HCT116 (cell line): ENCODE data around the gene CLDN2. TPM values are rescaled to one million over a fixed set of nuclear protein-coding genes. Genes with fewer than 3 reads are reported as not detected.
A peak's percentile ranks its signal among the peaks of the same experiment; 100 is the strongest.

Source experiments
- ATAC-seq: fragments of 200-7000 bp; cut with Tn5 transposase; 2 replicates; pipeline ENCODE4 v1.9.1; 2020; ENCODE audit warnings: mild to moderate bottlenecking, moderate library complexity
- BruUV-seq: library from RNA; stranded (reverse); fragments of 400-500 nt; replicated peaks from 2 replicates; lab custom pipeline; 2021; lab: Mats Ljungman, UMichigan
- CTCF ChIA-PET: fragments of 300-600 bp; sonication (Branson Sonifier 250); formaldehyde crosslinking; loops from one replicate; lab custom pipeline; 2021; ENCODE audit warnings: antibody characterized with exemption; lab: Charles Lee
- POLR2A ChIA-PET: fragments of 300-600, 350-600 bp; sonication (Branson Sonifier 250); formaldehyde crosslinking; loops from one replicate; lab custom pipeline; 2021; ENCODE audit warnings: antibody characterized with exemption; lab: Charles Lee
- RAD21 ChIA-PET, 2 experiments: fragments of 300-600 bp; sonication (Branson Sonifier 250); formaldehyde crosslinking; loops; one replicate each; lab custom pipeline; 2023; ENCODE audit warnings: low total read pairs in 2 of 2; ENCODE audit not compliant: uncharacterized antibody in 2 of 2, unreplicated experiment in 2 of 2, low non-redundant PET in 1 of 2; lab: Charles Lee
- DNase-seq: peaks from one replicate; pipeline ENCODE4 v3.0.0-alpha.2; 2010; ENCODE audit warnings: low read depth, low spot score
- H2AFZ ChIP-seq: fragments of 200-600 bp; shearing (Covaris generic), sonication (generic); 2 replicates; pipeline ENCODE4 v1.6.1; 2017; ENCODE audit warnings: low read depth, mixed run types, mixed read lengths, antibody characterized with exemption, low read length; ENCODE audit not compliant: poor library complexity, severe bottlenecking
- H3K27ac ChIP-seq: 2 replicates; pipeline ENCODE4 v1.5.1; 2012; ENCODE audit warnings: low read depth, low read length
- H3K27me3 ChIP-seq: fragments of 200-600 bp; sonication (generic); 2 replicates; pipeline ENCODE4 v1.6.1; 2016; ENCODE audit warnings: mixed run types, low read length, mixed read lengths; ENCODE audit not compliant: insufficient read depth
- H3K36me3 ChIP-seq, 2 experiments: fragments of 200-500 bp in 1 of 2; fragments of 200-600 bp in 1 of 2; sonication (Bioruptor generic) in 1 of 2; sonication (generic) in 1 of 2; 2 replicates each; pipeline versions ENCODE4 v1.5.1 to v1.6.1; 2014 to 2016; ENCODE audit warnings: low read length in 2 of 2, inconsistent platforms in 1 of 2, mixed read lengths in 1 of 2, mixed run types in 1 of 2; ENCODE audit not compliant: insufficient read depth in 2 of 2, control insufficient read depth in 1 of 2
- H3K4me1 ChIP-seq, 2 experiments: fragments of 200-600 bp in 1 of 2; sonication (generic) in 1 of 2; 2 replicates each; pipeline versions ENCODE4 v1.5.1 to v1.6.1; 2012 to 2017; ENCODE audit warnings: low read length in 2 of 2, inconsistent platforms in 1 of 2, mild to moderate bottlenecking in 1 of 2, mixed read lengths in 1 of 2, mixed run types in 1 of 2, moderate library complexity in 1 of 2; ENCODE audit not compliant: insufficient read depth in 2 of 2, control insufficient read depth in 1 of 2
- H3K4me2 ChIP-seq: fragments of 200-600 bp; sonication (generic); 2 replicates; pipeline ENCODE4 v1.6.1; 2017; ENCODE audit warnings: mixed run types, low read length, mixed read lengths
- H3K4me3 ChIP-seq, 2 experiments: fragments of 200-600 bp in 1 of 2; sonication (generic) in 1 of 2; replicated peaks in 1 of 2; 2 replicates each; pipeline ENCODE4 v1.5.1; 2011 to 2016; ENCODE audit warnings: low read length in 2 of 2, control low read depth in 1 of 2, low read depth in 1 of 2, mild to moderate bottlenecking in 1 of 2, mixed read lengths in 1 of 2, mixed run types in 1 of 2
- H3K79me2 ChIP-seq: fragments of 200-600 bp; sonication (generic); 2 replicates; pipeline ENCODE4 v1.6.1; 2017; ENCODE audit warnings: mild to moderate bottlenecking, mixed run types, low read length, moderate library complexity, mixed read lengths; ENCODE audit not compliant: insufficient read depth
- H3K9ac ChIP-seq: fragments of 200-600 bp; sonication (generic); 2 replicates; pipeline ENCODE4 v1.6.1; 2016; ENCODE audit warnings: low read length, mixed read lengths
- H3K9me2 ChIP-seq: fragments of 200-600 bp; sonication (generic), shearing (Covaris generic); 2 replicates; pipeline ENCODE4 v1.6.1; 2017; ENCODE audit warnings: mixed run types, mild to moderate bottlenecking, moderate library complexity; ENCODE audit not compliant: insufficient read depth
- H3K9me3 ChIP-seq, 2 experiments: fragments of 200-500 bp in 1 of 2; fragments of 200-600 bp in 1 of 2; sonication (Bioruptor generic) in 1 of 2; sonication (generic) in 1 of 2; 2 replicates each; pipeline ENCODE4 v1.6.1; 2014 to 2017; ENCODE audit warnings: low read length in 2 of 2, mixed read lengths in 2 of 2, inconsistent platforms in 1 of 2, low read depth in 1 of 2, mild to moderate bottlenecking in 1 of 2, mixed run types in 1 of 2, moderate library complexity in 1 of 2; ENCODE audit not compliant: control insufficient read depth in 1 of 2, insufficient read depth in 1 of 2
- H4K20me1 ChIP-seq: fragments of 200-600 bp; sonication (generic), shearing (Covaris generic); 2 replicates; pipeline ENCODE4 v1.6.1; 2017; ENCODE audit warnings: mixed run types, mild to moderate bottlenecking, moderate library complexity; ENCODE audit not compliant: insufficient read depth
- CBX3 ChIP-seq: IDR thresholded peaks from 2 replicates; pipeline ENCODE4 v1.6.1; 2012; ENCODE audit warnings: low read depth
- CEBPB ChIP-seq: IDR thresholded peaks from 2 replicates; pipeline ENCODE4 v1.6.1; 2012; ENCODE audit warnings: low read depth
- EGR1 ChIP-seq: IDR thresholded peaks from 2 replicates; pipeline ENCODE4 v1.6.1; 2012; ENCODE audit warnings: low read depth
- POLR2AphosphoS5 ChIP-seq: IDR thresholded peaks from 2 replicates; pipeline ENCODE4 v1.6.1; 2011; ENCODE audit warnings: mild to moderate bottlenecking, low read depth, low read length, moderate library complexity
- RAD21 ChIP-seq: IDR thresholded peaks from 2 replicates; pipeline ENCODE4 v1.6.1; 2012; ENCODE audit warnings: low read depth, mild to moderate bottlenecking
- SRF ChIP-seq: IDR thresholded peaks from 2 replicates; pipeline ENCODE4 v1.6.1; 2012; ENCODE audit warnings: low read depth
- TCF7L2 ChIP-seq: IDR thresholded peaks from 2 replicates; pipeline ENCODE4 v1.7.0; 2011; ENCODE audit warnings: borderline replicate concordance, inconsistent platforms; ENCODE audit not compliant: insufficient read depth, insufficient read length; ENCODE audit errors: extremely low read depth
- ZFX ChIP-seq: fragments of 450-650 bp; IDR thresholded peaks from 2 replicates; pipeline ENCODE4 v1.6.1; 2017
- intact Hi-C: fragments of 100-400 bp; cut with micrococcal nuclease; formaldehyde crosslinking; loops from 2 replicates; pipeline ENCODE4 v1.10.0; 2022
- total RNA-seq: library from RNA; stranded (reverse); gene quantifications from one replicate; pipeline ENCODE4 v1.2.1, GENCODE V29; 2021; ENCODE audit not compliant: unreplicated experiment
- TF ChIP-seq, protein P1 (sequence below): IDR thresholded peaks from 2 replicates; pipeline ENCODE4 v1.6.1; 2011; ENCODE audit warnings: mild to moderate bottlenecking, low read length, moderate library complexity; ENCODE audit not compliant: insufficient replicate concordance; ENCODE audit errors: extremely low read depth
- TF ChIP-seq, protein P2 (sequence below): IDR thresholded peaks from 2 replicates; pipeline ENCODE4 v1.6.1; 2012
- TF ChIP-seq, protein P3 (sequence below), 3 experiments: fragments of 200-600 bp in 1 of 3; sonication (generic) in 1 of 3; IDR thresholded peaks in 2 of 3; conservative IDR thresholded peaks in 1 of 3; 2 replicates each; pipeline ENCODE4 v1.5.1; 2012 to 2017; ENCODE audit warnings: low read depth in 2 of 3, low read length in 2 of 3, antibody characterized with exemption in 1 of 3, borderline replicate concordance in 1 of 3, control low read depth in 1 of 3, mild to moderate bottlenecking in 1 of 3, mixed read lengths in 1 of 3, mixed run types in 1 of 3, moderate library complexity in 1 of 3; ENCODE audit not compliant: insufficient read depth in 1 of 3

The CLDN2 gene
- total RNA-seq, 1 experiment from 2014 or later, result 0.10 TPM

DNA sequence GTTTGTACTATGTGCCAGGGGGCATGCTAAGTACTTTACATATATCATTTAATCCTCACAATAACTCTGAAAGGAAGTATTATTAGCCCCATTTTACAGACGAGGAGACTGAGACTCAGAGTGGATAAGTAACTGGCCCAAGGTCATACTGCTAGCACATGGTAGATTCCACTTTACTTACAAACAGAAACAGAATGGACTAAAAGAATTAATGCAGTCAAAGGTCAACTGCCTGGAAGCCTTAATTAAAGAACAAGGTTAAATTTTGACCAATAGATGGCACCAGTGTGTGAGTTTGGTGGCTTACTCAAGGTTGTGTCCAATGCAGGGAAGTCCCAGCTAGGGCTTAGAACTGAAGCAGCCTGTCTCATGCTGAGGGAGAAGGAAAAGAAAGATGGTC, 21.7 kb upstream of the CLDN2 start:
- no peaks in the 10 kb centered on the region for H3K9me2 ChIP-seq
- H3K4me3 ChIP-seq, result no peak overlapping the region
- intact Hi-C loops, result loop anchor here (10.0 kb wide), 5 partner anchors 126 to 1176 kb away; no protein-coding TSS in a partner anchor
- peak overlapping the region; percentile 78 for H2AFZ ChIP-seq
- DNase-seq, result no peak
- no peaks in the 10 kb centered on the region for H4K20me1 ChIP-seq
- POLR2A ChIA-PET, result no interaction called here
- ATAC-seq, result peak; percentile 46
- no peaks in the 10 kb centered on the region for H3K27me3 ChIP-seq
- BruUV-seq, result no TSS peak
- RAD21 ChIA-PET, result interaction anchor here (0.9 to 1.1 kb wide), 2 partner anchors 61 to 62 kb away, joined by 4 to 9 read pairs; no protein-coding TSS in a partner anchor
- peaks cover 19 to 47% of the 10 kb centered on the region in 2 experiments for H3K4me1 ChIP-seq
- TF ChIP-seq, protein P1, sequence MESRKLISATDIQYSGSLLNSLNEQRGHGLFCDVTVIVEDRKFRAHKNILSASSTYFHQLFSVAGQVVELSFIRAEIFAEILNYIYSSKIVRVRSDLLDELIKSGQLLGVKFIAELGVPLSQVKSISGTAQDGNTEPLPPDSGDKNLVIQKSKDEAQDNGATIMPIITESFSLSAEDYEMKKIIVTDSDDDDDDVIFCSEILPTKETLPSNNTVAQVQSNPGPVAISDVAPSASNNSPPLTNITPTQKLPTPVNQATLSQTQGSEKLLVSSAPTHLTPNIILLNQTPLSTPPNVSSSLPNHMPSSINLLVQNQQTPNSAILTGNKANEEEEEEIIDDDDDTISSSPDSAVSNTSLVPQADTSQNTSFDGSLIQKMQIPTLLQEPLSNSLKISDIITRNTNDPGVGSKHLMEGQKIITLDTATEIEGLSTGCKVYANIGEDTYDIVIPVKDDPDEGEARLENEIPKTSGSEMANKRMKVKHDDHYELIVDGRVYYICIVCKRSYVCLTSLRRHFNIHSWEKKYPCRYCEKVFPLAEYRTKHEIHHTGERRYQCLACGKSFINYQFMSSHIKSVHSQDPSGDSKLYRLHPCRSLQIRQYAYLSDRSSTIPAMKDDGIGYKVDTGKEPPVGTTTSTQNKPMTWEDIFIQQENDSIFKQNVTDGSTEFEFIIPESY, result no peak
- TF ChIP-seq, protein P2, sequence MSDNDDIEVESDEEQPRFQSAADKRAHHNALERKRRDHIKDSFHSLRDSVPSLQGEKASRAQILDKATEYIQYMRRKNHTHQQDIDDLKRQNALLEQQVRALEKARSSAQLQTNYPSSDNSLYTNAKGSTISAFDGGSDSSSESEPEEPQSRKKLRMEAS, result no peak
- TF ChIP-seq CBX3, result no peak
- TF ChIP-seq SRF, result no peak
- no peak for TF ChIP-seq EGR1
- TF ChIP-seq, protein P3, sequence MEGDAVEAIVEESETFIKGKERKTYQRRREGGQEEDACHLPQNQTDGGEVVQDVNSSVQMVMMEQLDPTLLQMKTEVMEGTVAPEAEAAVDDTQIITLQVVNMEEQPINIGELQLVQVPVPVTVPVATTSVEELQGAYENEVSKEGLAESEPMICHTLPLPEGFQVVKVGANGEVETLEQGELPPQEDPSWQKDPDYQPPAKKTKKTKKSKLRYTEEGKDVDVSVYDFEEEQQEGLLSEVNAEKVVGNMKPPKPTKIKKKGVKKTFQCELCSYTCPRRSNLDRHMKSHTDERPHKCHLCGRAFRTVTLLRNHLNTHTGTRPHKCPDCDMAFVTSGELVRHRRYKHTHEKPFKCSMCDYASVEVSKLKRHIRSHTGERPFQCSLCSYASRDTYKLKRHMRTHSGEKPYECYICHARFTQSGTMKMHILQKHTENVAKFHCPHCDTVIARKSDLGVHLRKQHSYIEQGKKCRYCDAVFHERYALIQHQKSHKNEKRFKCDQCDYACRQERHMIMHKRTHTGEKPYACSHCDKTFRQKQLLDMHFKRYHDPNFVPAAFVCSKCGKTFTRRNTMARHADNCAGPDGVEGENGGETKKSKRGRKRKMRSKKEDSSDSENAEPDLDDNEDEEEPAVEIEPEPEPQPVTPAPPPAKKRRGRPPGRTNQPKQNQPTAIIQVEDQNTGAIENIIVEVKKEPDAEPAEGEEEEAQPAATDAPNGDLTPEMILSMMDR (IDR thresholded peaks at IDR 0.05 in 2 of 3, conservative IDR thresholded peaks at IDR 0.05 in 1 of 3; ENCODE audit: borderline replicate concordance in 1 of 3, insufficient read depth in 1 of 3, low read depth in 2 of 3, low read length in 2 of 3), result peak; percentile 15 to 56 (median 47); a peak in 4 of 6 replicates
- TF ChIP-seq CEBPB, result no peak
- TF ChIP-seq TCF7L2, result no peak
- TF ChIP-seq ZFX, result no peak
- peak; percentile 75 for TF ChIP-seq RAD21
- TF ChIP-seq POLR2AphosphoS5, result no peak
- H3K27ac ChIP-seq, result no peak overlapping the region
- H3K79me2 ChIP-seq, result no peaks in the 10 kb centered on the region
- H3K36me3 ChIP-seq, result no peaks in the 10 kb centered on the region
- H3K9me3 ChIP-seq, result no peaks in the 10 kb centered on the region
- CTCF ChIA-PET, result interaction anchor here (0.6 to 2.1 kb wide), 11 partner anchors 7 to 1534 kb away, joined by 3 to 21 read pairs (median 3); partner anchors contain the start of gene PRPS1
- H3K9ac ChIP-seq, result no peak overlapping the region
- H3K4me2 ChIP-seq, result peak overlapping the region; percentile 19; the same call in 1 of the 2 replicates
